Measurements from ENCODE around the gene SLC6A17. TPM values are rescaled to one million over a fixed set of nuclear protein-coding genes. Genes with fewer than 3 reads are reported as not detected.

Gene SLC6A17
- total RNA-seq, 2 donors from 2014 or later: 0.41 to 2.2 TPM

- intact Hi-C loops (cut with DNase I): no loop called here
- DNase-seq (ENCODE audit: low spot score): no peak
- no peaks in the 10 kb centered on the region for H3K36me3 ChIP-seq
- 84% methylated on average over 4 of the region's 4 CpGs for WGBS
- H3K27ac ChIP-seq: no peak overlapping the region
- no peak for TF ChIP-seq POLR2AphosphoS5 (IDR thresholded peaks at IDR 0.05)
- TF ChIP-seq POLR2A (IDR thresholded peaks at IDR 0.05): no peak
- no peak for TF ChIP-seq CTCF (IDR thresholded peaks at IDR 0.05)
- no peaks in the 10 kb centered on the region for H3K4me1 ChIP-seq (replicated peaks)
- no peaks in the 10 kb centered on the region for H3K9me3 ChIP-seq
- no peak overlapping the region for H3K4me3 ChIP-seq
- peaks cover 2% of the 10 kb centered on the region for H3K27me3 ChIP-seq (replicated peaks; ENCODE audit: insufficient read depth)
Observed at GRCh38 chr1:110133436-110133835, 16.9 kb upstream of the SLC6A17 start.

GRCh38 chr1:110134050-110134595, 16.2 kb upstream of the SLC6A17 start:
- intact Hi-C loops (cut with DNase I): no loop called here
- no peak overlapping the region for H3K27ac ChIP-seq
- peaks cover 2% of the 10 kb centered on the region for H3K27me3 ChIP-seq (replicated peaks; ENCODE audit: insufficient read depth)
- no peaks in the 10 kb centered on the region for H3K9me3 ChIP-seq
- H3K4me1 ChIP-seq (replicated peaks): no peaks in the 10 kb centered on the region
- 52% methylated on average over 11 of the region's 11 CpGs for WGBS
- TF ChIP-seq POLR2AphosphoS5 (IDR thresholded peaks at IDR 0.05) (no peak), CTCF (IDR thresholded peaks at IDR 0.05) (no peak), POLR2A (IDR thresholded peaks at IDR 0.05) (no peak)
- no peaks in the 10 kb centered on the region for H3K36me3 ChIP-seq
- no peak overlapping the region for H3K4me3 ChIP-seq
- DNase-seq (ENCODE audit: low spot score): no peak

- H3K9me3 ChIP-seq: no peaks in the 10 kb centered on the region
- WGBS: 41% methylated on average over 4 of the region's 4 CpGs
- DNase-seq (ENCODE audit: low spot score): no peak
- H3K4me3 ChIP-seq: no peak overlapping the region
- H3K27ac ChIP-seq: no peak overlapping the region
- intact Hi-C loops (cut with DNase I): no loop called here
- no peaks in the 10 kb centered on the region for H3K36me3 ChIP-seq
- no peaks in the 10 kb centered on the region for H3K4me1 ChIP-seq (replicated peaks)
- TF ChIP-seq CTCF (IDR thresholded peaks at IDR 0.05): no peak
- TF ChIP-seq POLR2A (IDR thresholded peaks at IDR 0.05): no peak
- no peak for TF ChIP-seq POLR2AphosphoS5 (IDR thresholded peaks at IDR 0.05)
- H3K27me3 ChIP-seq (replicated peaks; ENCODE audit: insufficient read depth): peaks cover 2% of the 10 kb centered on the region
Observed at GRCh38 chr1:110135246-110135645, 15.0 kb upstream of the SLC6A17 start.

GRCh38 chr1:110135666-110136065, 14.6 kb upstream of the SLC6A17 start:
- no peak for TF ChIP-seq POLR2AphosphoS5 (IDR thresholded peaks at IDR 0.05)
- no peak for TF ChIP-seq POLR2A (IDR thresholded peaks at IDR 0.05)
- TF ChIP-seq CTCF (IDR thresholded peaks at IDR 0.05): no peak
- peaks cover 2% of the 10 kb centered on the region for H3K27me3 ChIP-seq (replicated peaks; ENCODE audit: insufficient read depth)
- no peaks in the 10 kb centered on the region for H3K4me1 ChIP-seq (replicated peaks)
- no peak overlapping the region for H3K27ac ChIP-seq
- H3K9me3 ChIP-seq: no peaks in the 10 kb centered on the region
- H3K36me3 ChIP-seq: no peaks in the 10 kb centered on the region
- H3K4me3 ChIP-seq: no peak overlapping the region
- no peak for DNase-seq (ENCODE audit: low spot score)
- intact Hi-C loops (cut with DNase I): no loop called here
- WGBS: 66% methylated on average over 10 of the region's 10 CpGs

GRCh38 chr1:110136911-110137310, 13.4 kb upstream of the SLC6A17 start:
- 3% methylated on average over 7 of the region's 7 CpGs for WGBS
- Histone ChIP-seq H3K36me3 (no peaks in the 10 kb centered on the region), H3K4me3 (no peak overlapping the region), H3K4me1 (replicated peaks) (no peaks in the 10 kb centered on the region), H3K9me3 (no peaks in the 10 kb centered on the region), H3K27ac (no peak overlapping the region), H3K27me3 (replicated peaks; ENCODE audit: insufficient read depth) (peaks cover 2% of the 10 kb centered on the region)
- intact Hi-C loops (cut with DNase I): no loop called here
- no peak for DNase-seq (ENCODE audit: low spot score)
- no peak for TF ChIP-seq CTCF (IDR thresholded peaks at IDR 0.05)
- no peak for TF ChIP-seq POLR2A (IDR thresholded peaks at IDR 0.05)
- no peak for TF ChIP-seq POLR2AphosphoS5 (IDR thresholded peaks at IDR 0.05)

Measured in prostate gland (tissue), 2 donors.